SU-DHL-6 (cell line): ENCODE results near the gene COL18A1.

ENCODE experiments used
- H2AFZ ChIP-seq: fragments of 200-600 bp; sonication (generic); 2 replicates; pipeline ENCODE4 v1.6.1; 2014; ENCODE audit warnings: low read depth, mild to moderate bottlenecking, moderate library complexity, mixed read lengths, antibody characterized with exemption, low read length; ENCODE audit not compliant: severe bottlenecking
- H3F3A ChIP-seq: fragments of 200-600 bp; shearing (Covaris generic); 2 replicates; pipeline ENCODE4 v1.6.0; 2016; ENCODE audit warnings: antibody characterized with exemption, mild to moderate bottlenecking; ENCODE audit not compliant: insufficient read depth
- H3K27ac ChIP-seq: fragments of 200-600 bp; sonication (generic); 2 replicates; pipeline ENCODE4 v1.5.1; 2016; ENCODE audit warnings: low read depth, mild to moderate bottlenecking, low read length, moderate library complexity, mixed read lengths
- H3K27me3 ChIP-seq: fragments of 200-600 bp; sonication (generic), shearing (Covaris generic); 2 replicates; pipeline ENCODE4 v1.6.0; 2014; ENCODE audit warnings: mild to moderate bottlenecking, low read length
- H3K36me3 ChIP-seq: fragments of 200-600 bp; sonication (generic); 2 replicates; pipeline ENCODE4 v1.6.1; 2014; ENCODE audit warnings: mild to moderate bottlenecking, low read length, mixed read lengths
- H3K4me2 ChIP-seq: fragments of 300-600, 200-600 bp; shearing (Covaris generic), sonication (generic); 2 replicates; pipeline ENCODE4 v1.6.0; 2014; ENCODE audit warnings: low read length, low read depth, mild to moderate bottlenecking; ENCODE audit not compliant: poor library complexity, severe bottlenecking
- H3K4me3 ChIP-seq: fragments of 200-600 bp; sonication (generic); 2 replicates; pipeline ENCODE4 v1.5.1; 2014; ENCODE audit warnings: antibody characterized with exemption, low read length, mild to moderate bottlenecking, mixed read lengths; ENCODE audit not compliant: insufficient read depth, poor library complexity, severe bottlenecking
- H3K79me2 ChIP-seq: fragments of 200-600 bp; sonication (generic); 2 replicates; pipeline ENCODE4 v1.6.1; 2014; ENCODE audit warnings: mild to moderate bottlenecking, low read length, moderate library complexity; ENCODE audit not compliant: insufficient read depth
- H3K9ac ChIP-seq: fragments of 200-600 bp; sonication (generic); 2 replicates; pipeline ENCODE4 v1.7.0; 2014; ENCODE audit warnings: mild to moderate bottlenecking, low read length
- H3K9me2 ChIP-seq: fragments of 200-600 bp; sonication (generic); replicated peaks from 2 replicates; pipeline ENCODE4 v1.6.1; 2014; ENCODE audit warnings: low read length; ENCODE audit not compliant: insufficient read depth
- H3K9me3 ChIP-seq: fragments of 200-600 bp; sonication (generic); 2 replicates; pipeline ENCODE4 v1.6.1; 2014; ENCODE audit warnings: low read length, mixed read lengths; ENCODE audit not compliant: insufficient read depth
- H4K20me1 ChIP-seq: fragments of 200-600 bp; sonication (generic); 2 replicates; pipeline ENCODE4 v1.6.1; 2014; ENCODE audit warnings: low read depth, mild to moderate bottlenecking, antibody characterized with exemption, low read length, moderate library complexity, mixed read lengths
- EZH2phosphoT487 ChIP-seq: fragments of 200-600 bp; sonication (generic), shearing (Covaris generic); conservative IDR thresholded peaks from 2 replicates; pipeline ENCODE4 v1.6.1; 2018; ENCODE audit warnings: mild to moderate bottlenecking, antibody characterized with exemption, low read length, moderate library complexity, mixed read lengths
- TF ChIP-seq, protein P1 (sequence below): fragments of 200-600 bp; sonication (generic); IDR thresholded peaks from one replicate; pipeline ENCODE4 v1.5.1; 2017; ENCODE audit warnings: antibody characterized with exemption, mild to moderate bottlenecking, low read length, moderate library complexity; ENCODE audit not compliant: insufficient read depth, poor library complexity, severe bottlenecking

Gene COL18A1

DNA sequence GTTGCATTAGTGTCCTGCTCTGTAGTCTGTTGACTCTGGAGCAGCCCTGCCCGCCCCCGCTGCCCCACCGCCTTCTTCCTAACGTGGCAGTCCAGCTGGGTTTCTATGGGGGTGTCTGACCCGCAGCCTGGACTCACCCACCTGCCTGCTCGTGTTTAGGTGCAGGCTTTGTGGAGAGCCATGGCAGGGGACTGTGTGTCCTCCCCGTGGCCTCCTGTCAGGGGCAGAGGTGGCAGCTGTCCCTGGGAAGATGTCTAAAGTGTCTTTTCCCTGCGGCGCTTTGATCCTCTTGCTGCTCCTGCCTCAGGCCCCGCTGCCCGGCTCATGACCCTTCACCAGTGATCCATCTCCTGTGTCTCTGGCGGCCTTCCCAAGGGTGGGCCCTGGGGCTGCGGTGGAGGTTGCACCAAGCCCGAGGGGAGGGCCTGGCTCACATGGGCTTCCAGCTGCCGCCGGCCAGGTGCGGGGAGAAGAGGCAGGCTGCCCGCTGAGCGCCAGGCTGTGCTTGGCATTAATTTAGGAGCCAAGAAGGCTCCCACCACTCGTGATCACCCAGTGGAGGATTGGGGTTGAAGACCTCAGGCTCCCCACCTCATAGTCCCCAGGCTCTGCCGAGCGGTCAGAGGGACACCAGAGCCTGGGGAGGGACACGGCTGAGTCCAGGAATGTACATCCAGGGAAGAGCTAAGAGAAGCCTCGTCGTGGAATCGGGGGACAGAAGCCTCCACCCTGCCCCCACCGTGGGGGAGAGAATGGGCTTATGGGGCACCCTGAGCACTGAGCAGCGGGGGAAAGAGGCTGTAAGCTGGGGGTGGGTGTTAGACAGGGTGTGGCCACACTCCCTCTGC, 44.1 kb downstream of the COL18A1 start:
- TF ChIP-seq EZH2phosphoT487: no peak
- TF ChIP-seq, protein P1, sequence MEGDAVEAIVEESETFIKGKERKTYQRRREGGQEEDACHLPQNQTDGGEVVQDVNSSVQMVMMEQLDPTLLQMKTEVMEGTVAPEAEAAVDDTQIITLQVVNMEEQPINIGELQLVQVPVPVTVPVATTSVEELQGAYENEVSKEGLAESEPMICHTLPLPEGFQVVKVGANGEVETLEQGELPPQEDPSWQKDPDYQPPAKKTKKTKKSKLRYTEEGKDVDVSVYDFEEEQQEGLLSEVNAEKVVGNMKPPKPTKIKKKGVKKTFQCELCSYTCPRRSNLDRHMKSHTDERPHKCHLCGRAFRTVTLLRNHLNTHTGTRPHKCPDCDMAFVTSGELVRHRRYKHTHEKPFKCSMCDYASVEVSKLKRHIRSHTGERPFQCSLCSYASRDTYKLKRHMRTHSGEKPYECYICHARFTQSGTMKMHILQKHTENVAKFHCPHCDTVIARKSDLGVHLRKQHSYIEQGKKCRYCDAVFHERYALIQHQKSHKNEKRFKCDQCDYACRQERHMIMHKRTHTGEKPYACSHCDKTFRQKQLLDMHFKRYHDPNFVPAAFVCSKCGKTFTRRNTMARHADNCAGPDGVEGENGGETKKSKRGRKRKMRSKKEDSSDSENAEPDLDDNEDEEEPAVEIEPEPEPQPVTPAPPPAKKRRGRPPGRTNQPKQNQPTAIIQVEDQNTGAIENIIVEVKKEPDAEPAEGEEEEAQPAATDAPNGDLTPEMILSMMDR: no peak
- Histone ChIP-seq H3K4me2 (no peak overlapping the region), H2AFZ (no peak overlapping the region), H3K27me3 (no peaks in the 10 kb centered on the region), H4K20me1 (no peaks in the 10 kb centered on the region), H3K9me3 (peaks cover 5% of the 10 kb centered on the region; the same call in 1 of the 2 replicates), H3K9ac (no peak overlapping the region), H3K36me3 (no peaks in the 10 kb centered on the region), H3K4me3 (no peak overlapping the region), H3K79me2 (no peaks in the 10 kb centered on the region), H3K9me2 (no peaks in the 10 kb centered on the region), H3F3A (no peaks in the 10 kb centered on the region), H3K27ac (no peak overlapping the region)

DNA sequence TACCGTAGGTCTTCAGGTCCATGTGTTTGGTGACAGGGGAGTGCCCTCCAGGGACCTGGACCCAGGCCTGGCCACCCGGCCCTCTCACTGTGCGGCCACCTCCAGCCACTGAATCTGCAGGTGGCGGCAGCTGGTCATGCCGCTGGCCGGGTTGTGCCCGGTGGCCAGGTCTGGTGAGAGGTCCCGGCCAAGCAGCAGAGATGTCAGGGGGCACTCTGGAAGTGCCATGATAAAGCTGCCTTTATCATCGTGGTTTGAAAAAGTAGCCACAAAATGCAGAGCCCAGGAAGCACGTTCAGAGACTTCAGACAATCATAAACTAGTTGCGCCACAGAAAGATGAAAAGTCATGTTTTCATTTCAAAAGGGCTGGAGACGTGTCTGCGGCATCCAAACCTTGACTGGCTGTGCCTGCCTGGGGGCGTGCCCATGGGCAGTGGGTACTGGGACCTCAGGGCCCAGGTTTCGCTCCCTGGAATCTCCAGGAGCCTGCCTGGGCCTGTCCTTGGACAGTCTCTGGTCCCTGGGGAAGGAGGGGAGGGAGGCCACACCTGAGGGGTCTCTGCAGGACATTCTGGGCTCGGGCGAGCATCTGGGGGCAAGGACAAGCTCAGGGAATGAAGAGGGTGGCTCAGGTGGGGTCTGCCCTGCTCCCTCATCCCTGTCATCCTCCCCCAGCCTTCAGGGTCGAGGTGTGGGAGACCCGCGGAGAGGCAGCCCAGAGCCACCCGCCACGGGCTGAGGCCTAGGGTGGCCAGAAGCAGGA, 44.9 kb downstream of the COL18A1 start:
- H3K9me2 ChIP-seq: no peaks in the 10 kb centered on the region
- peaks cover 5% of the 10 kb centered on the region; the same call in 1 of the 2 replicates for H3K9me3 ChIP-seq
- no peaks in the 10 kb centered on the region for H3F3A ChIP-seq
- H4K20me1 ChIP-seq: no peaks in the 10 kb centered on the region
- TF ChIP-seq EZH2phosphoT487: no peak
- TF ChIP-seq, protein P1: no peak
- no peak overlapping the region for H3K27ac ChIP-seq
- H3K9ac ChIP-seq: no peak overlapping the region
- no peaks in the 10 kb centered on the region for H3K36me3 ChIP-seq
- no peak overlapping the region for H3K4me2 ChIP-seq
- H2AFZ ChIP-seq: no peak overlapping the region
- H3K27me3 ChIP-seq: no peaks in the 10 kb centered on the region
- H3K79me2 ChIP-seq: no peaks in the 10 kb centered on the region
- H3K4me3 ChIP-seq: no peak overlapping the region

DNA sequence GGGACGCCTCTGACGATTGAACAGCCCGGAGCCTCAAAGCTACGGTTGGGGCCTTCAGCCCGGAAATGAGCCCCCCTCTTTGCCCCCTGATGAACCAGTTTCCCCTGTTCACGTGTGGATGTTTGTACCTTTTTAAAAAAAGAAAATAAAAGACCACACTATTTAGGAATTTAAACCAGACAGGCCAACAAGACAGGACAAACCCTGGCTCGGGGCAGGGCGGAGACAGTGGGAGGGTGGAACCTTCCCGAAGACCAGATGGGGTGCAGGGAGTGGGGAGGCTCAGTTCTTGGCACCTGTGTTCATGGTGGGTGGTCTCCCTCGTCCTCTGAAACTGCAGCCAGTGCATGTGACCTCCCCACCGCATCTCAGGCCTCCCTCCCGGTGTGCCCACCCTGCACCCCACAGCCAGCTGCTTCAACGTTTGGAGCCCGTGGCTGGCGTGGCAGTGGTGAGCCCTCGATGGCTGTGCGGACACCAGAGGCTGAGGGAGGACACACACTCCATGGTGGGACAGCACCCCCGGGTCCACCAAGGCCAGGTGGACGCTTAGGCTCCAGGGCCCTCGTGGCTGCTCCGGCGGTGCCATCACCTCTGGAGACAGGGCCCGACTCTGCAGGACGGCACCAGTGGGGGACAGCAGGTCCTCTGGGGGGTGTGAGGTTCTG, 45.6 kb downstream of the COL18A1 start:
- no peak overlapping the region for H2AFZ ChIP-seq
- no peaks in the 10 kb centered on the region for H3K9me2 ChIP-seq
- H3K9ac ChIP-seq: no peak overlapping the region
- H3F3A ChIP-seq: no peaks in the 10 kb centered on the region
- TF ChIP-seq, protein P1: no peak
- TF ChIP-seq EZH2phosphoT487: no peak
- no peaks in the 10 kb centered on the region for H3K36me3 ChIP-seq
- H3K4me3 ChIP-seq: no peak overlapping the region
- no peak overlapping the region for H3K27ac ChIP-seq
- H3K79me2 ChIP-seq: no peaks in the 10 kb centered on the region
- H3K9me3 ChIP-seq: peaks cover 5% of the 10 kb centered on the region; the same call in 1 of the 2 replicates
- H3K4me2 ChIP-seq: no peak overlapping the region
- H3K27me3 ChIP-seq: no peaks in the 10 kb centered on the region
- H4K20me1 ChIP-seq: no peaks in the 10 kb centered on the region
